GM12892 (cell line): Measurements from ENCODE around the gene KANK4.

Source experiments
- POLR2A ChIP-seq: IDR thresholded peaks from 2 replicates; pipeline ENCODE4 v1.6.1; 2011; ENCODE audit warnings: low read depth, low read length, control low read depth
- TAF1 ChIP-seq: IDR thresholded peaks from 2 replicates; pipeline ENCODE4 v1.6.1; 2011; ENCODE audit warnings: low read depth, mild to moderate bottlenecking, control low read depth, low read length, borderline replicate concordance

DNA sequence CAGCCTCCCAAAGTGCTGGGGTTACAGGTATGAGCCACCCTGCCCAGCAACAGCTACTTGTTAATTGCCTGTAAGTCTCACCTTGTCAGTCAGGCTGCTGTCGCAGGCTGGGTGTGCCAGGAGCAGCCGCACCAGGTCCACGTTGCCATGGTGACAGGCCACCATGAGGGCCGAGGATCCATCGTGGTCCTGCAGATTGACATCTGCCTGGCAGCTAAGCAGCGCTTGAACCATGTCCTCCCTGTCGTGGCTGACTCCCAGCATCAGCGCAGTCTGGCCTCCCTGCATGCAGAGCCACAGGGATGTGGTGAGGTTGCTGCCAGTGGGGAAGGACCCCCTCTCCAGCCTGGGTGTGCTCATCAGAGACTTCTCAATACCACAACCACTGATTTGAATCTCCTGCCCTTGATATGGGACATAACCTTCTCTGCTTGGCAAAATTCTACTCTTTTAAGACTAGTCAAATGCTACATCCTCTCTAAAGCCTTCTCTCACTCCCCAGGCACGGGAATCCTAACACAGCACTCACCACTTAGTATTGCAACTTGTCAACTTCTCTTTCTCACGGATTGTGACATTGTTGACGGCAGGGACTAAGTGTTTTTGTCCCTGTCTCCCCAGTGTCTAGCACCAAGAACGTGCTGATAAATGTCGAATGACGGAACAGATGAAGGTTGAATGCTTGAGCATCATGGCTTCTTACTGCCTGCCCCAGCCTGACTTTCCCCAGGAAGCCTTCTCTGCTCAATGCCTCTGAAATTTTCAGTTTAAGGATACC lies 71.7 kb downstream of the KANK4 start:
- TF ChIP-seq TAF1 (no peak), POLR2A (no peak)
